IMR-90 (cell line): Measurements from ENCODE around the gene PRAC1.

Source experiments
- CTCF ChIP-seq: conservative IDR thresholded peaks from 2 replicates; pipeline ENCODE4 v1.5.1; 2012; ENCODE audit warnings: mild to moderate bottlenecking, low read depth, low read length, improper control_type of control experiment
- POLR2A ChIP-seq: IDR thresholded peaks from 2 replicates; pipeline ENCODE4 v1.6.1; 2012; ENCODE audit warnings: mild to moderate bottlenecking, low read depth, low read length

GRCh38 chr17:48711128-48711527 lies 11.2 kb downstream of the PRAC1 start:
- TF ChIP-seq CTCF = no peak
- no peak for TF ChIP-seq POLR2A
